Measurements from ENCODE around the gene TMEM179B. TPM values are rescaled to one million over a fixed set of nuclear protein-coding genes. Genes with fewer than 3 reads are reported as not detected.

The TMEM179B gene
- total and polyA plus RNA-seq, 2 of the 13 experiments (the other 11 are each of a cell fraction or from before 2014, with no cell fraction given): 24.8 to 25.7 TPM

DNA sequence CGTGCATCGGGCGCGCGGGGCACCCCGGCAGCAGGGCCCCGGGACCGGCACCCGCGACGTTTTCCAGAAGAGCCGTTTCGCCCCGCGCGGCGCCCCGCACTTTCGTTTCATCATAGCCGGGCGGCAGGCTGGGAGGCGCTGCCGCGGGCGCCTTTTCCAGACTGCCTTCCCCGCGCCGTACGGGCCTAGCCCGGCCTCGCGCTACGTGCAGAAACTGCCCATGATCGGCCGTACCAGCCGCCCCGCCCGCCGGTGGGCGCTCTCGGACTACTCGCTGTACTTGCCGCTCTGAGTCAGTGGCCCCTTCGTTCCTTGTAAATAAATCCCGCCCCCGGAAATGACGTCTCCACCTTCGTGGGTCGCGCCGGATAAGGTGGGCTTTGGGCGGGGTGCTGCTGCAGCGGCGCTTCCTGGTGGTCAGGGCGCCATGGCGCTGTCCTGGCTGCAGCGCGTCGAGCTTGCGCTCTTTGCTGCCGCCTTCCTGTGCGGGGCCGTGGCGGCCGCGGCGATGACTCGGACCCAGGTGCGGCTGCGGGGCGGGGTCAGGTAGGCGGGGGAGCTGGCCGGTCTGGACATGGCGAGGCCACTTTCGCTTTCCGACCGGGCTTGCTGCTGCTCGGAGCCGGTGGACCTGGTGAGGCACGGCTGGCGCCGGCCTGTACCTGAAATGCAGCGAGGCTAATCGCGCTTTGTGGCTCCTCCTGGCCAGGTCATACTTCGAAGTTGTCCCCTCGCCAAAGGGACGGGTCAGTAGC is at the start of gene TMEM179B (continued):
- TF ChIP-seq, protein P1, sequence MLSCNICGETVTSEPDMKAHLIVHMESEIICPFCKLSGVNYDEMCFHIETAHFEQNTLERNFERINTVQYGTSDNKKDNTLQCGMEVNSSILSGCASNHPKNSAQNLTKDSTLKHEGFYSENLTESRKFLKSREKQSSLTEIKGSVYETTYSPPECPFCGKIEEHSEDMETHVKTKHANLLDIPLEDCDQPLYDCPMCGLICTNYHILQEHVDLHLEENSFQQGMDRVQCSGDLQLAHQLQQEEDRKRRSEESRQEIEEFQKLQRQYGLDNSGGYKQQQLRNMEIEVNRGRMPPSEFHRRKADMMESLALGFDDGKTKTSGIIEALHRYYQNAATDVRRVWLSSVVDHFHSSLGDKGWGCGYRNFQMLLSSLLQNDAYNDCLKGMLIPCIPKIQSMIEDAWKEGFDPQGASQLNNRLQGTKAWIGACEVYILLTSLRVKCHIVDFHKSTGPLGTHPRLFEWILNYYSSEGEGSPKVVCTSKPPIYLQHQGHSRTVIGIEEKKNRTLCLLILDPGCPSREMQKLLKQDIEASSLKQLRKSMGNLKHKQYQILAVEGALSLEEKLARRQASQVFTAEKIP (CRISPR knock-in tag; IDR thresholded peaks at IDR 0.05; ENCODE audit: borderline replicate concordance): no peak
- TF ChIP-seq SRSF4 (IDR thresholded peaks at IDR 0.05; ENCODE audit: low read depth, low read length, poor library complexity, severe bottlenecking) (no peak), EZH2 (conservative IDR thresholded peaks at IDR 0.05; ENCODE audit: low read depth, low read length) (no peak), ARNTL (CRISPR knock-in tag; IDR thresholded peaks at IDR 0.05) (peak; percentile 61; the same call in 1 of the 2 replicates), FOXA1 (IDR thresholded peaks at IDR 0.05) (no peak), FOXA1 (CRISPR knock-in tag; IDR thresholded peaks at IDR 0.05) (peak; percentile 74), YEATS2 (CRISPR knock-in tag; IDR thresholded peaks at IDR 0.05; ENCODE audit: borderline replicate concordance) (peak; percentile 93)
- TF ChIP-seq, protein P2, sequence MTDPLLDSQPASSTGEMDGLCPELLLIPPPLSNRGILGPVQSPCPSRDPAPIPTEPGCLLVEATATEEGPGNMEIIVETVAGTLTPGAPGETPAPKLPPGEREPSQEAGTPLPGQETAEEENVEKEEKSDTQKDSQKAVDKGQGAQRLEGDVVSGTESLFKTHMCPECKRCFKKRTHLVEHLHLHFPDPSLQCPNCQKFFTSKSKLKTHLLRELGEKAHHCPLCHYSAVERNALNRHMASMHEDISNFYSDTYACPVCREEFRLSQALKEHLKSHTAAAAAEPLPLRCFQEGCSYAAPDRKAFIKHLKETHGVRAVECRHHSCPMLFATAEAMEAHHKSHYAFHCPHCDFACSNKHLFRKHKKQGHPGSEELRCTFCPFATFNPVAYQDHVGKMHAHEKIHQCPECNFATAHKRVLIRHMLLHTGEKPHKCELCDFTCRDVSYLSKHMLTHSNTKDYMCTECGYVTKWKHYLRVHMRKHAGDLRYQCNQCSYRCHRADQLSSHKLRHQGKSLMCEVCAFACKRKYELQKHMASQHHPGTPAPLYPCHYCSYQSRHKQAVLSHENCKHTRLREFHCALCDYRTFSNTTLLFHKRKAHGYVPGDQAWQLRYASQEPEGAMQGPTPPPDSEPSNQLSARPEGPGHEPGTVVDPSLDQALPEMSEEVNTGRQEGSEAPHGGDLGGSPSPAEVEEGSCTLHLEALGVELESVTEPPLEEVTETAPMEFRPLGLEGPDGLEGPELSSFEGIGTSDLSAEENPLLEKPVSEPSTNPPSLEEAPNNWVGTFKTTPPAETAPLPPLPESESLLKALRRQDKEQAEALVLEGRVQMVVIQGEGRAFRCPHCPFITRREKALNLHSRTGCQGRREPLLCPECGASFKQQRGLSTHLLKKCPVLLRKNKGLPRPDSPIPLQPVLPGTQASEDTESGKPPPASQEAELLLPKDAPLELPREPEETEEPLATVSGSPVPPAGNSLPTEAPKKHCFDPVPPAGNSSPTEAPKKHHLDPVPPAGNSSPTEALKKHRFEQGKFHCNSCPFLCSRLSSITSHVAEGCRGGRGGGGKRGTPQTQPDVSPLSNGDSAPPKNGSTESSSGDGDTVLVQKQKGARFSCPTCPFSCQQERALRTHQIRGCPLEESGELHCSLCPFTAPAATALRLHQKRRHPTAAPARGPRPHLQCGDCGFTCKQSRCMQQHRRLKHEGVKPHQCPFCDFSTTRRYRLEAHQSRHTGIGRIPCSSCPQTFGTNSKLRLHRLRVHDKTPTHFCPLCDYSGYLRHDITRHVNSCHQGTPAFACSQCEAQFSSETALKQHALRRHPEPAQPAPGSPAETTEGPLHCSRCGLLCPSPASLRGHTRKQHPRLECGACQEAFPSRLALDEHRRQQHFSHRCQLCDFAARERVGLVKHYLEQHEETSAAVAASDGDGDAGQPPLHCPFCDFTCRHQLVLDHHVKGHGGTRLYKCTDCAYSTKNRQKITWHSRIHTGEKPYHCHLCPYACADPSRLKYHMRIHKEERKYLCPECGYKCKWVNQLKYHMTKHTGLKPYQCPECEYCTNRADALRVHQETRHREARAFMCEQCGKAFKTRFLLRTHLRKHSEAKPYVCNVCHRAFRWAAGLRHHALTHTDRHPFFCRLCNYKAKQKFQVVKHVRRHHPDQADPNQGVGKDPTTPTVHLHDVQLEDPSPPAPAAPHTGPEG (CRISPR knock-in tag; IDR thresholded peaks at IDR 0.05): peak; percentile 61; the same call in 1 of the 2 replicates
- TF ChIP-seq, protein P3, sequence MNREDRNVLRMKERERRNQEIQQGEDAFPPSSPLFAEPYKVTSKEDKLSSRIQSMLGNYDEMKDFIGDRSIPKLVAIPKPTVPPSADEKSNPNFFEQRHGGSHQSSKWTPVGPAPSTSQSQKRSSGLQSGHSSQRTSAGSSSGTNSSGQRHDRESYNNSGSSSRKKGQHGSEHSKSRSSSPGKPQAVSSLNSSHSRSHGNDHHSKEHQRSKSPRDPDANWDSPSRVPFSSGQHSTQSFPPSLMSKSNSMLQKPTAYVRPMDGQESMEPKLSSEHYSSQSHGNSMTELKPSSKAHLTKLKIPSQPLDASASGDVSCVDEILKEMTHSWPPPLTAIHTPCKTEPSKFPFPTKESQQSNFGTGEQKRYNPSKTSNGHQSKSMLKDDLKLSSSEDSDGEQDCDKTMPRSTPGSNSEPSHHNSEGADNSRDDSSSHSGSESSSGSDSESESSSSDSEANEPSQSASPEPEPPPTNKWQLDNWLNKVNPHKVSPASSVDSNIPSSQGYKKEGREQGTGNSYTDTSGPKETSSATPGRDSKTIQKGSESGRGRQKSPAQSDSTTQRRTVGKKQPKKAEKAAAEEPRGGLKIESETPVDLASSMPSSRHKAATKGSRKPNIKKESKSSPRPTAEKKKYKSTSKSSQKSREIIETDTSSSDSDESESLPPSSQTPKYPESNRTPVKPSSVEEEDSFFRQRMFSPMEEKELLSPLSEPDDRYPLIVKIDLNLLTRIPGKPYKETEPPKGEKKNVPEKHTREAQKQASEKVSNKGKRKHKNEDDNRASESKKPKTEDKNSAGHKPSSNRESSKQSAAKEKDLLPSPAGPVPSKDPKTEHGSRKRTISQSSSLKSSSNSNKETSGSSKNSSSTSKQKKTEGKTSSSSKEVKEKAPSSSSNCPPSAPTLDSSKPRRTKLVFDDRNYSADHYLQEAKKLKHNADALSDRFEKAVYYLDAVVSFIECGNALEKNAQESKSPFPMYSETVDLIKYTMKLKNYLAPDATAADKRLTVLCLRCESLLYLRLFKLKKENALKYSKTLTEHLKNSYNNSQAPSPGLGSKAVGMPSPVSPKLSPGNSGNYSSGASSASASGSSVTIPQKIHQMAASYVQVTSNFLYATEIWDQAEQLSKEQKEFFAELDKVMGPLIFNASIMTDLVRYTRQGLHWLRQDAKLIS (CRISPR knock-in tag; IDR thresholded peaks at IDR 0.05): no peak
- TF ChIP-seq, protein P4, sequence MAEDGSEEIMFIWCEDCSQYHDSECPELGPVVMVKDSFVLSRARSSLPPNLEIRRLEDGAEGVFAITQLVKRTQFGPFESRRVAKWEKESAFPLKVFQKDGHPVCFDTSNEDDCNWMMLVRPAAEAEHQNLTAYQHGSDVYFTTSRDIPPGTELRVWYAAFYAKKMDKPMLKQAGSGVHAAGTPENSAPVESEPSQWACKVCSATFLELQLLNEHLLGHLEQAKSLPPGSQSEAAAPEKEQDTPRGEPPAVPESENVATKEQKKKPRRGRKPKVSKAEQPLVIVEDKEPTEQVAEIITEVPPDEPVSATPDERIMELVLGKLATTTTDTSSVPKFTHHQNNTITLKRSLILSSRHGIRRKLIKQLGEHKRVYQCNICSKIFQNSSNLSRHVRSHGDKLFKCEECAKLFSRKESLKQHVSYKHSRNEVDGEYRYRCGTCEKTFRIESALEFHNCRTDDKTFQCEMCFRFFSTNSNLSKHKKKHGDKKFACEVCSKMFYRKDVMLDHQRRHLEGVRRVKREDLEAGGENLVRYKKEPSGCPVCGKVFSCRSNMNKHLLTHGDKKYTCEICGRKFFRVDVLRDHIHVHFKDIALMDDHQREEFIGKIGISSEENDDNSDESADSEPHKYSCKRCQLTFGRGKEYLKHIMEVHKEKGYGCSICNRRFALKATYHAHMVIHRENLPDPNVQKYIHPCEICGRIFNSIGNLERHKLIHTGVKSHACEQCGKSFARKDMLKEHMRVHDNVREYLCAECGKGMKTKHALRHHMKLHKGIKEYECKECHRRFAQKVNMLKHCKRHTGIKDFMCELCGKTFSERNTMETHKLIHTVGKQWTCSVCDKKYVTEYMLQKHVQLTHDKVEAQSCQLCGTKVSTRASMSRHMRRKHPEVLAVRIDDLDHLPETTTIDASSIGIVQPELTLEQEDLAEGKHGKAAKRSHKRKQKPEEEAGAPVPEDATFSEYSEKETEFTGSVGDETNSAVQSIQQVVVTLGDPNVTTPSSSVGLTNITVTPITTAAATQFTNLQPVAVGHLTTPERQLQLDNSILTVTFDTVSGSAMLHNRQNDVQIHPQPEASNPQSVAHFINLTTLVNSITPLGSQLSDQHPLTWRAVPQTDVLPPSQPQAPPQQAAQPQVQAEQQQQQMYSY (CRISPR knock-in tag; IDR thresholded peaks at IDR 0.05): no peak
